PC-9 (cell line): ENCODE data around the gene STARD13.

Experiments used
- CTCF ChIP-seq: fragments of 200-600 bp; sonication (generic); conservative IDR thresholded peaks from 2 replicates; pipeline ENCODE4 v1.6.1; 2017; ENCODE audit warnings: mixed run types, antibody characterized with exemption, mild to moderate bottlenecking, moderate library complexity
- EZH2 ChIP-seq: fragments of 200-600 bp; sonication (generic); IDR thresholded peaks from 2 replicates; pipeline ENCODE4 v1.8.0; 2017; ENCODE audit warnings: antibody characterized with exemption, low read depth

- no peak for TF ChIP-seq EZH2
- no peak for TF ChIP-seq CTCF
These were observed 81.2 kb downstream of the STARD13 start for GRCh38 chr13:33204130-33204927.
